ENCODE data around the gene STAT6. TPM values are rescaled to one million over a fixed set of nuclear protein-coding genes. Genes with fewer than 3 reads are reported as not detected.

The STAT6 gene
- polyA plus RNA-seq, 1 experiment: 177 TPM

GRCh38 chr12:57129321-57129842 is 18.2 kb upstream of the STAT6 start:
- no peak for DNase-seq (ENCODE audit: low read depth)
- Histone ChIP-seq H3K27me3 (ENCODE audit: control insufficient read depth, insufficient read depth, low read length) (no peaks in the 10 kb centered on the region), H3K36me3 (ENCODE audit: control insufficient read depth, insufficient read depth, low read length) (peaks cover 6% of the 10 kb centered on the region), H3K4me3 (ENCODE audit: low read depth, low read length) (peak overlapping the region; percentile 96)
- ChIA-PET CTCF (interaction anchor here (0.8 to 18.2 kb wide), 12 partner anchors 13 to 111 kb away, joined by 3 to 357 read pairs (median 4); partner anchors contain the start of gene STAT6), POLR2A (interaction anchor here (0.7 to 0.9 kb wide), 2 partner anchors 25 to 42 kb away, joined by 3 read pairs; no protein-coding TSS in a partner anchor)
- TF ChIP-seq CTCF (IDR thresholded peaks at IDR 0.05; ENCODE audit: insufficient read depth, low read depth, low read length): no peak

- ChIA-PET CTCF (interaction anchor here (0.9 to 18.2 kb wide), 12 partner anchors 17 to 112 kb away, joined by 3 to 357 read pairs (median 5); partner anchors contain the start of genes LRP1-AS, NEMP1 and STAT6), POLR2A (interaction anchor here (0.6 to 1.4 kb wide), 8 partner anchors 16 to 93 kb away, joined by 3 to 18 read pairs (median 4); partner anchors contain the start of genes NAB2 and STAT6)
- TF ChIP-seq CTCF (IDR thresholded peaks at IDR 0.05; ENCODE audit: insufficient read depth, low read depth, low read length): no peak
- no peak for DNase-seq (ENCODE audit: low read depth)
- H3K27me3 ChIP-seq (ENCODE audit: control insufficient read depth, insufficient read depth, low read length): no peaks in the 10 kb centered on the region
- peak overlapping the region; percentile 96 for H3K4me3 ChIP-seq (ENCODE audit: low read depth, low read length)
- H3K36me3 ChIP-seq (ENCODE audit: control insufficient read depth, insufficient read depth, low read length): peaks cover 6% of the 10 kb centered on the region
These were observed 17.5 kb upstream of the STAT6 start for GRCh38 chr12:57128519-57129247.

- H3K27me3 ChIP-seq (ENCODE audit: control insufficient read depth, insufficient read depth, low read length): no peaks in the 10 kb centered on the region
- peaks cover 5% of the 10 kb centered on the region for H3K36me3 ChIP-seq (ENCODE audit: control insufficient read depth, insufficient read depth, low read length)
- no peak for DNase-seq (ENCODE audit: low read depth)
- TF ChIP-seq CTCF (IDR thresholded peaks at IDR 0.05; ENCODE audit: insufficient read depth, low read depth, low read length): no peak
- CTCF ChIA-PET: interaction anchor here (0.6 to 18.2 kb wide), 12 partner anchors 16 to 101 kb away, joined by 3 to 357 read pairs (median 5); partner anchors contain the start of genes LRP1-AS, NEMP1 and STAT6
- H3K4me3 ChIP-seq (ENCODE audit: low read depth, low read length): peak within 1 kb of the TSS; percentile 96
- POLR2A ChIA-PET: interaction anchor here (0.6 to 1.4 kb wide), 13 partner anchors 13 to 102 kb away, joined by 3 to 18 read pairs (median 4); partner anchors contain the start of genes NAB2, SHMT2 and STAT6
These were observed 16.8 kb upstream of the STAT6 start, which contains the start of gene LRP1 for GRCh38 chr12:57127726-57128518. LRP1 (plus strand) TSS chr12:57128483; CDS start chr12:57128965, 482 bp downstream.

- Histone ChIP-seq H3K4me3 (ENCODE audit: low read depth, low read length) (peak overlapping the region; percentile 96), H3K27me3 (ENCODE audit: control insufficient read depth, insufficient read depth, low read length) (no peaks in the 10 kb centered on the region), H3K36me3 (ENCODE audit: control insufficient read depth, insufficient read depth, low read length) (peaks cover 3% of the 10 kb centered on the region)
- TF ChIP-seq CTCF (IDR thresholded peaks at IDR 0.05; ENCODE audit: insufficient read depth, low read depth, low read length): peak; percentile 23; the same call in 1 of the 2 replicates
- ChIA-PET CTCF (interaction anchor here (0.9 to 18.2 kb wide), 11 partner anchors 15 to 86 kb away, joined by 3 to 357 read pairs (median 6); partner anchors contain the start of genes LRP1-AS, NEMP1 and STAT6), POLR2A (interaction anchor here (0.6 to 1.4 kb wide), 4 partner anchors 21 to 103 kb away, joined by 4 to 13 read pairs (median 4); partner anchors contain the start of genes NAB2 and SHMT2)
- DNase-seq (ENCODE audit: low read depth): no peak
These were observed 16.1 kb upstream of the STAT6 start for GRCh38 chr12:57127101-57127725.

All from BJ (cell line).